AG20443 (cell line): ENCODE results near the gene PTPN14.
A peak's percentile ranks its signal among the peaks of the same experiment; 100 is the strongest.
"Not testable (repeated sequence)": the region's sequence is repeated elsewhere in the genome, so short reads cannot be mapped to it uniquely, and the experiment has no call there.

Source experiments
- DNase-seq: peaks from one replicate; pipeline ENCODE4 v3.0.0; 2012; ENCODE audit warnings: low spot score, mixed read lengths

The PTPN14 gene

GRCh38 chr1:214510477-214510876 is 40.9 kb downstream of the PTPN14 start:
- no peak for DNase-seq

GRCh38 chr1:214509622-214510021 is 41.8 kb downstream of the PTPN14 start:
- not testable (repeated sequence) for DNase-seq

GRCh38 chr1:214506972-214507431 is 44.4 kb downstream of the PTPN14 start:
- DNase-seq, result no peak

- no peak for DNase-seq
Observed at GRCh38 chr1:214505134-214505533, 46.3 kb downstream of the PTPN14 start.

- DNase-seq, result no peak
Observed at GRCh38 chr1:214504330-214504729, 47.1 kb downstream of the PTPN14 start.

GRCh38 chr1:214503553-214503952 is 47.8 kb downstream of the PTPN14 start:
- no peak for DNase-seq

- DNase-seq, result peak; percentile 58
Observed at GRCh38 chr1:214500340-214501055, 50.9 kb downstream of the PTPN14 start.

GRCh38 chr1:214499732-214500131 is 51.7 kb downstream of the PTPN14 start:
- DNase-seq, result no peak

- no peak for DNase-seq
Observed at GRCh38 chr1:214498021-214498420, 53.4 kb downstream of the PTPN14 start.

- DNase-seq, result no peak
Observed at GRCh38 chr1:214496126-214496525, 55.3 kb downstream of the PTPN14 start.

- DNase-seq, result no peak
Observed at GRCh38 chr1:214494706-214495105, 56.7 kb downstream of the PTPN14 start.

- not testable (repeated sequence) for DNase-seq
Observed at GRCh38 chr1:214494179-214494578, 57.2 kb downstream of the PTPN14 start.

- DNase-seq, result peak; percentile 24
Observed at GRCh38 chr1:214493126-214493796, 58.1 kb downstream of the PTPN14 start.

- DNase-seq, result peak; percentile 19
Observed at GRCh38 chr1:214492401-214493075, 58.9 kb downstream of the PTPN14 start.

- no peak for DNase-seq
Observed at GRCh38 chr1:214491468-214492146, 59.8 kb downstream of the PTPN14 start.

- DNase-seq, result no peak
Observed at GRCh38 chr1:214485151-214485550, 66.3 kb downstream of the PTPN14 start.

- not testable (repeated sequence) for DNase-seq
Observed at GRCh38 chr1:214483180-214483579, 68.2 kb downstream of the PTPN14 start.

GRCh38 chr1:214481983-214482634 is 69.3 kb downstream of the PTPN14 start:
- DNase-seq, result not testable (repeated sequence)

- DNase-seq, result peak; percentile 88
Observed at GRCh38 chr1:214476986-214477870, 74.2 kb downstream of the PTPN14 start.

- no peak for DNase-seq
Observed at GRCh38 chr1:214476229-214476985, 75.0 kb downstream of the PTPN14 start.
